Nephron progenitor cell (in vitro differentiated cells): ENCODE data around the gene HDAC4.
A peak's percentile ranks its signal among the peaks of the same experiment; 100 is the strongest.

Experiments
- DNase-seq: peaks from one replicate; pipeline ENCODE4 v3.0.0; 2021
- H3K27ac Mint-ChIP-seq: 2 replicates; pipeline ENCODE4 v1.8.0; 2021; ENCODE audit warnings: mild to moderate bottlenecking, moderate library complexity, mixed read lengths
- H3K27me3 Mint-ChIP-seq: 2 replicates; pipeline ENCODE4 v1.8.0; 2021; ENCODE audit warnings: mild to moderate bottlenecking, low read depth, mixed read lengths; ENCODE audit not compliant: poor library complexity
- H3K36me3 Mint-ChIP-seq: 2 replicates; pipeline ENCODE4 v1.8.0; 2021; ENCODE audit warnings: low read depth, mixed read lengths
- H3K4me1 Mint-ChIP-seq: 2 replicates; pipeline ENCODE4 v1.8.0; 2021; ENCODE audit warnings: mixed read lengths
- H3K4me3 Mint-ChIP-seq: 2 replicates; pipeline ENCODE4 v1.8.0; 2021; ENCODE audit warnings: mild to moderate bottlenecking, moderate library complexity, mixed read lengths
- H3K9me3 Mint-ChIP-seq: 2 replicates; pipeline ENCODE4 v1.8.0; 2021; ENCODE audit warnings: mild to moderate bottlenecking, moderate library complexity, mixed read lengths
- TF ChIP-seq, protein P1 (sequence below): fragments of 200-600 bp; sonication (generic); IDR thresholded peaks from 2 replicates; pipeline ENCODE4 v1.5.0; 2021; ENCODE audit warnings: antibody characterized with exemption

HDAC4 gene

DNA sequence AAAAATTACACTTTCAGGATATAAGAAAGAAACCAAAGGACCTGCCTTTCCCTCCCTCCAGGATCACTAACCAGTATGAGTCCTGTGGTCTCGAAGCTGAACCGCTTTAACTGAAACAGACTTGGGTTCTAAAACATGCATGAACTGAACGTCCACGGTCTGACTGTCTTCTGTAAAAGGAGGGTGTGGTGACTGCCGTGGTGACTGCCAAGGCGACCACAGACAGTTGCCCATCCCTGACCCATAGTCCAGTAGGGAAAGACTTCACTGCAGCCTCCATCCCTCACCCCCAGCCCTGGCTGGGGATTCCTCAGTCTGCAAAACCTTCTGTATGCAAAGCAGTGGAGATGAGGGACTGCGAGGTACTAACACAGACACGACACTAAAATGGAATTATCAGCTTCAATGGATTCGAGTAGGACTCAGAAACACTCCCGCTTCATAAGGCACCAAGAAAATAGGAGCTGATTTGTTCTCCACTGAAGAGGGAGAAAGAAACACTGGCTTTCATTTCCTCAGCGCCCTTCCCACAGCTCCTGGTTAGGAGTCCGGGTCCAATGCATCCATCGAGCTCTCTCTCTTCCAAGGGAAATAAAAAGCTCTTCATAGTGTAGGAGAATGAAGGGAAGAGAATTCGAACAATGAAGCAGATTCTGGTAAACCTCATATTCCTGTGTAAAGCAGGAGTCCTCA lies 197.2 kb downstream of the HDAC4 start:
- TF ChIP-seq, protein P1, sequence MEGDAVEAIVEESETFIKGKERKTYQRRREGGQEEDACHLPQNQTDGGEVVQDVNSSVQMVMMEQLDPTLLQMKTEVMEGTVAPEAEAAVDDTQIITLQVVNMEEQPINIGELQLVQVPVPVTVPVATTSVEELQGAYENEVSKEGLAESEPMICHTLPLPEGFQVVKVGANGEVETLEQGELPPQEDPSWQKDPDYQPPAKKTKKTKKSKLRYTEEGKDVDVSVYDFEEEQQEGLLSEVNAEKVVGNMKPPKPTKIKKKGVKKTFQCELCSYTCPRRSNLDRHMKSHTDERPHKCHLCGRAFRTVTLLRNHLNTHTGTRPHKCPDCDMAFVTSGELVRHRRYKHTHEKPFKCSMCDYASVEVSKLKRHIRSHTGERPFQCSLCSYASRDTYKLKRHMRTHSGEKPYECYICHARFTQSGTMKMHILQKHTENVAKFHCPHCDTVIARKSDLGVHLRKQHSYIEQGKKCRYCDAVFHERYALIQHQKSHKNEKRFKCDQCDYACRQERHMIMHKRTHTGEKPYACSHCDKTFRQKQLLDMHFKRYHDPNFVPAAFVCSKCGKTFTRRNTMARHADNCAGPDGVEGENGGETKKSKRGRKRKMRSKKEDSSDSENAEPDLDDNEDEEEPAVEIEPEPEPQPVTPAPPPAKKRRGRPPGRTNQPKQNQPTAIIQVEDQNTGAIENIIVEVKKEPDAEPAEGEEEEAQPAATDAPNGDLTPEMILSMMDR, result no peak
- Mint-ChIP-seq H3K36me3 (peaks cover 18% of the 10 kb centered on the region), H3K9me3 (no peaks in the 10 kb centered on the region), H3K4me1 (peaks cover 74% of the 10 kb centered on the region), H3K27me3 (peaks cover 7% of the 10 kb centered on the region), H3K4me3 (no peak overlapping the region), H3K27ac (peak overlapping the region; percentile 78)
- DNase-seq, result no peak

DNA sequence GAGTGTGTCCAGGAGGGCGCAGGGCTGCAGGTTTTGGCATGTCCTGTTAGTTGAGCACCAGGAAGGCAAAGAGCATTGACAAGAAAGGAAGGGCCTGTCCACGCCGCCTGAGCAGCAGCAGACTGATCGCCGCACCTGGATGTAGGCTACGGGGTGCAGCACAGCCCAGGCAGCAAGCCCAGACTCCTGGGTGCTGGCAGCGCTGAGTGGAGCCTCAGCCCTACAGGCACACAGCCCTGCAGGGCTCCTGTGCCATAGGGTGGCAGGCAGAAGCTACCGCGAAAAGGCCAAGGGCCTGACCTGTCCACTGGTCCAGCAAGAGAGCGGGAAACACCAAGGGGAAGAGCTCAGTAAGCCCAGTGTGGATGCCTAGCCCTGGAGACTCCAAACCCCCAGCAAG lies 198.0 kb downstream of the HDAC4 start:
- no peaks in the 10 kb centered on the region for H3K9me3 Mint-ChIP-seq
- H3K27me3 Mint-ChIP-seq, result peaks cover 7% of the 10 kb centered on the region
- no peak for DNase-seq
- H3K4me1 Mint-ChIP-seq, result peaks cover 71% of the 10 kb centered on the region
- no peak overlapping the region for H3K4me3 Mint-ChIP-seq
- peaks cover 21% of the 10 kb centered on the region for H3K36me3 Mint-ChIP-seq
- TF ChIP-seq, protein P1, result no peak
- H3K27ac Mint-ChIP-seq, result peak overlapping the region; percentile 77

DNA sequence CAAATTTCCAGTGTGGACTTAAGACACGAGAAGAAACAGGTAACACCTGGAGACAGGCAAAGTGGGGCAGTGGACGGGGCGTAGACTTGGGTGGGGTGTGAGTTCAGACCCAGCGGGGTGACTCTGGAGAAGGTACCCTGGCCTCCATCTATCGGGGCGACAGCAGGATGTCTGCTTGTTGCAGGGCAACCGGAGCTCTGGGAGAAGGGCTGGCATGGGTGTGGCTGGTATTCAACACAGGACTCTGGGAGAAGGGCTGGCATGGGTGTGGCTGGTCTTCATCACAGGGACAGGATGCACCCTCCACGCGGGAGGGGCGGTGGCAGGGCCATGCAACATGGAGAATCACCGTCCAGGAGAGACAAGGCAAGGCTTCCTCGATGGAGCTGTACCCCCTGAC lies 198.5 kb downstream of the HDAC4 start:
- Mint-ChIP-seq H3K27me3 (peaks cover 7% of the 10 kb centered on the region), H3K4me1 (peaks cover 67% of the 10 kb centered on the region), H3K9me3 (no peaks in the 10 kb centered on the region), H3K27ac (peak overlapping the region; percentile 77), H3K4me3 (no peak overlapping the region), H3K36me3 (peaks cover 25% of the 10 kb centered on the region)
- DNase-seq, result no peak
- TF ChIP-seq, protein P1, result no peak

DNA sequence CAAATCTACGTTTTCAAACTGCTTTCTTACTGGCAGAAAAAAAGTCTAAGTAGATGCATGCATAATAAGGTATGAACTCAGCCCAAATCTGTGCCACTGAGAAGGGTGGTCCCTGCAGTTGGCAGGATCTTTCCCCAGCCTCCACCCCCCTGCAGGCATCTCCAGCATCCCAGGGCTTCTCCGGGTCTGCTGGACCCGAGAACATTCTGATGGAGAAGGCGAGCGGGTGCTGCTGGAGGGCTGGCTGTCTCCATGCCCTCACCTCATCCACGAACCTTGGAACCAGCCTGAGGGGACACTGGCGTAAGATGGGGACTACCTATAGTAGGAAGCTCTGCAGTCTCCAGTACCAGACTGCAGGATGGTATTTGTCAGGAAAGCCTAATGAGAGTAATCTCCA lies 198.9 kb downstream of the HDAC4 start:
- Mint-ChIP-seq H3K27ac (peak overlapping the region; percentile 77), H3K9me3 (no peaks in the 10 kb centered on the region), H3K4me1 (peaks cover 63% of the 10 kb centered on the region), H3K36me3 (peaks cover 30% of the 10 kb centered on the region), H3K4me3 (no peak overlapping the region), H3K27me3 (peaks cover 7% of the 10 kb centered on the region)
- TF ChIP-seq, protein P1, result no peak
- DNase-seq, result no peak

DNA sequence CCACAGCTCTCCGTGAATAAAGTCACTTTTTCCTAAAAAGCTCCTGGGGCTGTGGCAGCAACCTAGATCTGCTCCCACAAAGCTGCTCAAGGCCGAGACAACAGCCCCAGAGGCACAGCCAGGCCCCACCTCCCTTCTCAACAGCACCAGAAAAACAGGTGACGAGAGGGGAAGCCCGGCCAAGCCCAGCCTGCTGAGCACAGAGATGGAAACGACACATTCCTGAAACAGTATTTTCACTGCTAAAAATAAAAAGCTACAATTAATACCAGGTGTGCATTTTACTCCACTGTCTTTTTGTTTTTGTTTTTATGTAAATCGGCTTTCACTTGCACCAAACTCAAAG lies 199.3 kb downstream of the HDAC4 start:
- Mint-ChIP-seq H3K27me3 (peaks cover 7% of the 10 kb centered on the region), H3K4me1 (peaks cover 59% of the 10 kb centered on the region), H3K27ac (no peak overlapping the region), H3K9me3 (no peaks in the 10 kb centered on the region), H3K4me3 (no peak overlapping the region), H3K36me3 (peaks cover 30% of the 10 kb centered on the region)
- no peak for DNase-seq
- TF ChIP-seq, protein P1, result no peak
